GM18499 (cell line): ENCODE data around the gene KDM1A.

ENCODE experiments used
- ATAC-seq: cut with Tn5 transposase; IDR thresholded peaks from one replicate; pipeline ENCODE4 v1.9.1; 2021; ENCODE audit warnings: moderate number of reproducible peaks; ENCODE audit not compliant: insufficient read depth, unreplicated experiment

KDM1A gene

DNA sequence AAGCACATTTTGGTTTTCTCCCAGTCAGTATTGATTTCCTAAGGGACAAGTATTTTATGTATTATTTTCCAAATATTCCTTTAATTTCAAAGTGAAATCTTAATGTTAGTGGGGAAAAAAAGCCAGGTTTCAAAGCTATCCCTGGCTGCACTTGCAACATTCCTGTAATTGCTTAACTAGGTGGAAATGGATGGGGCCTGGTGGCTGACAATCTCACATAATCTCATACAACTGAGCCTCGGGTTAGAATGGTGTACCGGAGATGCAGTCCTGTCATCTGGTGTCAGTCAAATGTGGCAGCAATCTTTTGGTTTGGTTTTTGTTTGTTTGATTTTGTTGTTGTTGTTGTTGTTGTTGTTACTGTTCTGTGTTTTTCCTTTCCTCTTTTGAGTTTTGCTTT, 46.1 kb downstream of the KDM1A start:
- ATAC-seq = no peak

DNA sequence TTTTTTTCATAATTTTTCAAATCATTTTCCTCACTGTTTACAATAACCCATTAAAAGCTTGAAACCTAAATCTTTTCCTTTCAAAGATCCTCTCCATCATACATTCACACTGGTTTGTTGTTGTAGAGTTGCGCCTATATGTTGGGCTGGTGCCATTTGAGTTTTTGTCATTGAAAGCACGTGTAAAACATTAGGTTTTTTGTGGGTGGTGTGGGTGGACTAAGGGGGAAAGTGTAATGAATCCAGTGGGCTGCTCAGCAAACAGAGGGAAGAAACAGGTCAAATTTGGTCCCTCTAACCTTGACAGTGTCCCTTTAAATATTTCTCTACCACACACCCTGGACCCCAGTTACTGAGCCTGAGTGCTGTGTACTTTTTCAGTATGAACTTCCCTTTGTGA, 46.8 kb downstream of the KDM1A start:
- no peak for ATAC-seq

DNA sequence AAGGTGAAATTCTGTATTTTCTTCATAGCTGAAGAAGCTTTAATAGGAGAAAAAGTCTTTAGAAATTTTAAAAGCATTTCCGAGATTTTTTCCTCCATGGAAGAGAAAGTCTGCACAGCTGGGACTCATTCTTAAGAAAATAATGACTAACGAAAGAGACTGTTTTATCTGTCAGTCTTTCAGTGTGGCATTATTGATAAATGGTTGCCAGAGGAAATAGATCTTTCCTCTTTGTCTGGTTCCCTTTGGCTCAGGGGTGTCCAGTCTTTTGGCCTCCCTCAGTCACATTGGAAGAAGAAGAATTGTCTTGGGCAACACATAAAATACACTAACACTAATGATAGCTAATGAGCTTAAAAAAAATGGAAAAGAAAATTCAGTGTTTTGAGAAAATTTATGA, 49.9 kb downstream of the KDM1A start:
- no peak for ATAC-seq

DNA sequence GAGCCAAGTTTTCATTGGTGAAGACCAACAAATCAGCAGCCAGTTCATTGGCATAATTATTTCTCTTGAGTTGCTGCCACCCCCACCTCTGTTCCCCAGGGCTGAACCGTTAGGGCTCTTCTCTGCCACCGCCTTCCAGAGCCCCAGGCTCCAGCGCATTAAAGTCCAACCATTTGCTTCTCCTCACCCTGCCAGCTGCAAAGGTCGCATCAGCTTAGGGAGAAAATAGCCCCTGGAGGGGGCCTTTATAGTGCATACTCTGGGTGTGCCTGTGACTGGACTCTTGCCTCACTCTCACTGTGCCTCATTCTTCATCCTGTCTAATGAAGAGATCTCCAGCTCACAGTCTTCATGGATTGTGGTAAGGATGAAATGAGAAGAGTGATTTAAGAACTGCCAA, 50.4 kb downstream of the KDM1A start:
- no peak for ATAC-seq

DNA sequence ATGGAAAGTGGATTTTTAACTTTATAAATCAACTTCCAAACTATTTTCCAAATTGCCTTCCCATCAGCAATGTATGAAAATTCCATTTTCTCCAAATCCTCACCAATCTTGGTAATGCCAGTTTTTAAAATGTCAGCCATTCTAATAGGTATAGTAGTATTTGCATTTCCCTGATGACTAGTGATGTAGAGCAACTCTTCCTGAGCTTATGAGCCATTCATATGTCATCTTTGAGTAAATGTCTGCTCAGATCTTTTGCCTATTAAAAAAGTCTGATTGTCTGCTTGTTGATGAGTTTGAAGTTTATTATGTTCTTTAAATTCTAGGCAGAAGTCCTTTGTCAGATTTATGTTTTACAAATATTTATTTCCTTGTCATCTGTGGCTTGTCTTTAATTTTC, 54.7 kb downstream of the KDM1A start:
- no peak for ATAC-seq

DNA sequence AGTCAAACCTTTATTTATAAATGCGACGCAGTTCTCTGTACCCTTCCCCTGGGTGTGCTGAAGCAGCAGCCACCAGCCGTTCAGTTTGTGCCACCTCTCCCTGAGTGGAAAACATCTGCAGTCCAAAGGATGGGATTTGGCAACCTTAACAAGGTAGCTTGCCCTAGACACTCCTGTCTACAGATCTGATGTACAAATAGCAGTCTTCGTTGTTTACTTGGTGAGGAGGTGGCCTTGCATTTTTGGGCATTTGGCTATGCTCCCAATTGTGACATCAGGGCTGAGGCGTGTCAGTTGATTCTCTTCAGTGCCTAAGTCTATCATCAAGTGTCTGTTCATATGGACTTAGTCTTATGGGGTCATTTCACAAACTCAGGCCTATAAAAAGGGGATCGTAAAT, 59.8 kb downstream of the KDM1A start:
- ATAC-seq = no peak

DNA sequence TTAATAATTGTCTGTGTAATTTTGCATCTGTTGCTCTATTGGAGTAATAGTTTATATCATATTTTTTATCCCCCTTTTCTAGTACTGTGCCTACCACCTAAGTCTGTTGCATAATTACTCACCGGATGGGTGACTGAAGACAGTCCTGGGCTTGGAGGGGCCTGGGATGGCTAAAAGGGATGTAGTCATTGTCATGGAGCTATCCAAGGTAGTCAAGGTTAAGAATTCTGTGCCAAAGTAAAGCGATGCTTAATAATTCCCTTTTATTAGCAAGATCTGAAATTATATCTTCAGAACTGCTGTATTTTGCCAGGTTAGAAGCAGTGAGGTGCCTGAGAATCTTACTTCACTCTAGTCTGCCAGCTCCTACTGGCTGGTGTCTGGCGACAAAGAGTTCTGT, 61.6 kb downstream of the KDM1A start:
- ATAC-seq = no peak

DNA sequence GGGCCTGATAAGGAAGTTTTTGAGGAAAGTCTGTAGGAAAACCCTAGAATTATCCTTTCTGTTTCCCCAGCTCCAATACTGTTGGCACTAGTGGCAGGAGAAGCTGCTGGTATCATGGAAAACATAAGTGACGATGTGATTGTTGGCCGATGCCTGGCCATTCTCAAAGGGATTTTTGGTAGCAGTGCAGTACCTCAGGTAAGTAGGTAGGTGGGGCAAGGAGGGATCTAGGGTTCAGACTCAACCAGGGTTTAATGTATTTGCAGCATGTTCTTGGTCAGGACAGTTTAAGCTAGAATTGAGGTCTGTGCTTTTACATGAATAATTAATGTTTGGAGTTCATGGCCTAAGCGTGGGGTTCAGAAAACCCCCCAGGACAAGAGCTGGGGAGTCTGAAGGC, 62.1 kb downstream of the KDM1A start:
- no peak for ATAC-seq

DNA sequence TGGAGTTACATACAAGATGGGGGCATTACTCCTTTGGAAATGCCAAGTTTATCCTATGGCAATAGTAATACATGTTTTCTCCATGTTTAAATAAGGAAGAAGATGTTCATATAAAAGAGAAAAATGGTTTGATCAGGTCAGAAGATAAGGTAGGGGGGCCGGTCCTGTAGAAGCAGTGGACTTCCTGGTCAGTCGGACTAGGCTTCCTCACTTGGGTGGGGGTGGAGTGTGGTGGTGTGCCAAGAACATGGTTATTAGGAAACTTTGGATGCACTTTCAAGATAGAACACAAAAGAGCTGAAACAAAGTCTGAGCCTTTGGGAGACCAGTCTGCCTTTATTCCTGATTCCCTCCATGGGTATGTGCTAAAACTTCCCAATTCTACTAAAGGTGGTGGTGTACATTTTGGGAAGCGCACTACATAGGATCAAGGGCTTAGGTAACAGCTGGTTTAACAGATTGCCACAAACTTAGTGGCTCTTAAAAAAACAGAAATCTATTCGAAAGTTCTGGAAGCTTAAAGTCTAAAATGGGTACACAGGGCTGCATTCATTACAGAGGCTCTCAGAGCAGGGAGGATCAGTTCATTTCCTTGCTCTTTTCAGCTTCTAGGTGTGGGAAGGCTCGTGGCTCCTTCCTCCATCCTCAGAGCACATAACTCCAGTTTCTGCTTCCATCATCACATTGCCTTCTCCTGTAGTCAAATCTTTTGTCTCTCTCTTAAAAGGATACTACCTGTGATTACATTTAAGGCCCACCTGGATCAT, 64.6 kb downstream of the KDM1A start:
- no peak for ATAC-seq

DNA sequence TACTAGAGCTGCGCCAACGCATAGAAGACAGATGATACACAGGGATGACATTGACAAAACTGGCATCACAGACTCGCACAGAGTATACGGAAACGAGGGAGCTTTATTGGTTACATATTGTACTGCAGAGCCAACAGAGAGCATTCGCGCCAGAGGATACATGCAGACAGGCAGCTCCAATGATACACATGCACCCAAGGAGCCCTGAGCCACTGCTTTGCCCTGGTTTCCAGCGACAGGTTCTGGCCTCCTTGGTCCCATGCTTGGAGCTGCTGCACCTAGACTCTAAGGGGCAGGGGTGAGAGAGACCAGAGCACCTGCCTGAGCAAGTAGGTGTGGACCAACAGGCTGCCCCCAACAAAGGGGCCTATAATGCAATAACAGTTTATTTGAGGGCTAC, 65.6 kb downstream of the KDM1A start:
- no peak for ATAC-seq

DNA sequence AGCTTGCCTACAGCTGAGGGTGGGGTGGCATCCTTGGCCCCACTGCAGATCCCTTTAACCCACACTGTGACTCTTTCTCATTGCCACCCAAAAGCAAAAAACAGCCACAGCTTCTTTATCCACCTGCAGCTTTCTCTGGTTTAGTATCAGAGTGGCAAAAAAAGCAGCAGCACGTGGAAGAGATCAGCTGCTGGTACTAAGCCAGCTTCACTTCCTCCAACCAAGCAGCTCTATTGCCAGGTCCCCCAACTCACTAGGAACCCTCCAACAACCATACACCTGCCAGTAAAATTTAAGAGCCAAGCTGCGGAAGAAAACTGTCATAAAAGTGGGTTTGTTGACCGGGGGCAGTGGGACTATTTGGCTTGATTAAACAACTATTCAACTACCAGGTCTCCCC, 66.4 kb downstream of the KDM1A start:
- ATAC-seq = no peak

DNA sequence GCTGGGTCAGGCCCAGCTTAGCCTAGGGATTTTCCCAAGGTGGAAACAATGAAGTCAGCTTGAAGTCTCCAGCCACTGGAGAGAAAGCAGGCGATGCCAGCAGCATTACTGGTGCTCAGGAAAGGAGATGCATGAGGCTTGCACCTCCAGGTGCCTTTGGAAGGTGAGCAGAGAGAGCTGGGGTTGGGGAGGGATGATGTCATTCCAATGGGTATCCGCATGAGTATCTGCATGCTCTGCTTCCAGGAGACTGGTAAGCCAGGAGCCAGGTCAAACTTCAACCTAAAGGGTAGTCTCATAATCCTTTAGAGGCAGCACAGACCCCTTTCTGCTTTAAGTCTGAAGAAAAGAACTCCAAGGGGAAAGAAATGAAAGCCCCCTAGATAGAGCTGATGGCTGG, 68.8 kb downstream of the KDM1A start:
- ATAC-seq = no peak

DNA sequence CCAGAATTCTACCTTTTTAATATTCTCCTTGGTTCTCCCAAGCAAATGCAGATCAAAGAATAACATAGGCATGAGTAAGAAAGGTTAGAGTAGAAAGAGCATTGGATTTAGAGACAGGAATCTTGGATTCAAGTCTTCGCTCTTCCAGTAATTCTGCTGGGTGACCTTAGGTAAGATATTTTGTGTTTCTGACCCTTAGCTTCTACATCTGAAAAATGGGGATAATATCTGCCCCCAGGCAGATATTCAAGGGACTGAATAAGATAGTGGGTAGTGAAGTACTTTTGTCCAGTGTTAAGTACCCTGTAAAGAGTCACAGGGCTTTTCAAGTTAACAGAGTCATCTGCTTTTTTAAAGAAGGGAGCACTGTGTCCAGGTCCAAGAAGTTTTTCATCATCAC, 70.8 kb downstream of the KDM1A start:
- ATAC-seq = no peak

DNA sequence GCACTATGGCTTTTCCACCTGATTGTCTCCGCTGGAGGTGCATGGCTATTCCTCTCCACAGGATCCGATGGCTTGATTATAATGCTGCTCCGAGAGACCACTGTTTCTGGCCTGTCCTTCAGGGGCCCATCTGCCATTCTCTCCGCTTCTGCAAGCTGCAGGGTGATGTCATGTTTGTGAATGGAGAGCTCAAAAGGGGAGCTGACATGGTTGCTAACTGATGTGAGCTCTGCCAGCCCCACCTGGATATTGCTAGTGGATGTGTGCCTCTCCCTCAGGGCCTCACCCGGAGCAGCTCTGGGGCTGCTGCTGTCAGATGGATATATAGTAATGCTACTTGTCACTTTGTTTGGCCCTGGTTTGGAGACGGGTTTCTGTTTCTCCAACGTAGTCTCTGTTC, 72.3 kb downstream of the KDM1A start:
- no peak for ATAC-seq

DNA sequence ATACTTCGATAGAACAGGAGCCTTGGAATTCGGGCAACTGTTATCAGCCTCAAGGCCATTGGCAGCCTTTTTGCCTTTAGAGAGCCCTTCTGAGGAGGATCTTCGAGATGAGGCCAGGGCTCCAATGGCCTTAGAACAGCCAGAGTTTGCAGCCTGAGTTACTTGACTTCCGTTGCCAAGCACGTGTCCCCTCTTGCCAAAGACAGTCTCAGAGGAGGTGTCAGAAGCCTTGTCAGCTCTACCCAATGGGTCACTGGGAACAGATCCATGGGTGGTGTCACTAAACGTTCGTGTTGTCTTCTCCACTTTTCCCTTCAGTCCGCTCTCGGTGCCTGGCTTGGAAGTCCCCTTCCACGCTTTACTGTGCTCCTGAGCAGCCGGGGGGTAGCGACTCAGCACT, 73.2 kb downstream of the KDM1A start:
- no peak for ATAC-seq

DNA sequence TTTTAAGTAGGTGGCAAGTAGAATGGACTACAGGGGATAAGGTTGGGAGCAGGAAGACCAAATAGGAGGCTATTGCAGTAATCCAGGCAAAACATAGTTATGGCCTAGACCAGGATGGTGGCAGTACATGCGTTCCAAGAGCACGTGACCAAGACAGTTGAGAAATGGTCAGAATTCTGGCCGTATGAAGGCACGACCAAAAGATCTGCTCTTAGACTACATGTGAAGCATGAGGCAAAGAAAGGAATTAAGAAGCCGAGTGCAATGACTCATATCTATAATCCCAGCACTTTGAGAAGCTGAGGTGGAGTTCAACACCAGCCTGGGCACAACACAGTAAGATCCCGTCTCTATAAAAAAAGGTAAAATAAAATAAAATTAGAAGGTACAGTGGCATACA, 78.0 kb downstream of the KDM1A start:
- no peak for ATAC-seq

DNA sequence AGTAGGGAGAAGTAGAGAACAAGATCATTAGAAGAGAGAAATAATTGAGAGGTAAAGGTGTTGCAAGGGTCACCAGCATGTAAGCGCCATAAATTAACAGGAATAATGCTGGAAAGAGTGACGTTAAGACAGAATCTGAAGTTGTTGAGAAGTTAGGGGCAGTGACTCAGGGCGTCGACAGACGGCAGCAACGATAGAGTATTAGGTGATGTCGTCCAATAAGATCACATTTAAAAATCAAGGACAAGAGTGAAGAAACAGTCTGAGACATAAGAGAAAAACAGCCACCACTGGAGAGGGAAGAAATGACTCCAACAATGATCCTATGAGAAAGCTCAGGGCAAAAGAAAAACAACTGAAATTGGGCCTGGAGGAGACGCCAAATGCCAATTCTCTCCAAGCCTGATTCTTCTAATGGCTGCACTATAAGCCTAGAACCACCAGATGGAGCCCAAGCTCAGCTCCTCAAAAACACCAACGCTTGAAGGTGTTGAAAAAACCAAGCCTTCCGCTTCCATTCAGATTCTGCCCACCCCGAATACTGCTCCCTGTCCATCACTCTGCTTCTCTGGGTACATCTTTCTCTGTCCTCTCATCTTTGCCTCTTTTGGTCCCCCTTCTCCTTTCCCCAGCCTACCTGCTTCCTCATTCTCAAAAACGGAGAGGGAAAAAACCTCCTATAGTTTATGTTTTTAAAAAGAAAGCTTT, 79.3 kb downstream of the KDM1A start:
- ATAC-seq = no peak

DNA sequence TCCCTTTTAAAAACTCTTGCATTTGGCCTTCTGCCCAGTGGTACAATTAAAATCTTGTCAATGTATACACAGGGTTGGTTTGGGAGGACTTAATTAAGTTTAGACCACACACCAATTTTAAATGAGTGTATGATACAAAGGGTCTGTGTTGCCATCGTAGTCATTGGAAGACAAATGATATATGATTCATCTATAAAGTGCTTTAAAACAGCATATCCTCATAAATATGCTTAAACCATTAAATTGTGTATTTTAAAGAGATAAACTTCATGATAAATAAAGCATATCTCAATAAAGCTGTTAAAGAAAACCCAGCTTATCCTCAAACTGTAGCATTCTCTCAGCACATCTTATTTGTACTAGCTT, 79.9 kb downstream of the KDM1A start:
- no peak for ATAC-seq

DNA sequence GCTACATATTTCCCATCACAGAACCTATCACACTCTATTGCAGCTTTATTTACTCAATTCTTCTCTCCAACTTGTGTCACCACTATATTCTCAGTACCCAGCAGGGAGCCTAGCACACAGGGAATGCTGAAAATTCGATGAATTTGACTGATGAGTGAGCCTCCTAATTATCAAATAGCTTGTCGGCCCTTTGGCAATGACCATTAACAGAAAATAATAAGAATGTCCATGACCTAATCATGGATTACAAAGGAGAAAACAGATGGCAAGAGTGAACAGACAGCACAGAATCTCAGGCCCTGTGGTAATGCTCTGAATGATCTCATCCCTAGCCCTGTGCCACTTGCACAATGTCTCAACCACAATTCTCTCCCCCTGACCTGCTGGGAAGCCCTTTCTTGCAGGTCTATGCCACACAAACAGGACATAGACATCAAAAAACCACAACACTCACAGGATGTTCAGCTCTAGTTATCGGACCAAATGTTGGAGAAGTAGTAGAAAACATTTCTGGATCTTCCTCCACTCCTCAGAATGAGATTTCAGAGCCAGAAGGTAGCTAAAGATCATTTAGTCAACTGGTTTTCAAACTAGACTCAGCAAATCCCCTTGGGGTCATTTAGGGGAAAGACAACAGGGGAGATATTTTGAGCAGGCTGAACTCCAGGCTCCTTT, 80.9 kb downstream of the KDM1A start:
- no peak for ATAC-seq

DNA sequence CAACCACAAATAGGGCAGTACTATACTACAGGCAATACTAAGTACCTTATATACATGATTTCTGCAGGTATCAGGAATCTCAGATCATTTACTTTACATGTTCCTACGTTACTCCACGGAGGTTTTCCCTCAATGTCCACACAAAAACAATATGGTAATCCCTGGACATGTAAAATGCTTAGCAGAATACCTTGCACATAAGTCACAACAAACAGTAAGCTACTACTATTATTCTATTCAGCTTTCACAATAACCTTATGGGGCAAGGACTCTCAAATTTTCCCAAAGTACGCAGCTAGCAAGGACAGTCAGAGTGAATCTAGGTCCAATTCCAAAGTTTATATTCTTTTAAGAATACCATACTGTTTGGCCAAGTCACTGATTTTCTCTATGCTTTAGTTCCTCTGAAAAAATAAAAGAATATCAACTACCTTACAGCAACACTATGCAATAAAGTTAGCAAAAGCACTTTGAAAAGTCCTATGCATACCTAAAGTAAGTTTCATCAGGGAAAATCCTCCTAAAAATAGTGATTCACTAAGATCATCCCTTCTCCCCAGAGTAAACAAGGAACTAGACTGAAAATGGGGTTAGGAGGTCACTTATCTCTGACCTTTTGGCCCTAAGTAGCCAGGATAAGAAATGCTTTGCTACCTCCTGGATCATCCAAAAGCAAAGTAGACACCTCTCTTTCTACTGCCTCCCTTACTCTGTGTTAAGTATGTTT, 82.0 kb downstream of the KDM1A start:
- ATAC-seq = no peak

DNA sequence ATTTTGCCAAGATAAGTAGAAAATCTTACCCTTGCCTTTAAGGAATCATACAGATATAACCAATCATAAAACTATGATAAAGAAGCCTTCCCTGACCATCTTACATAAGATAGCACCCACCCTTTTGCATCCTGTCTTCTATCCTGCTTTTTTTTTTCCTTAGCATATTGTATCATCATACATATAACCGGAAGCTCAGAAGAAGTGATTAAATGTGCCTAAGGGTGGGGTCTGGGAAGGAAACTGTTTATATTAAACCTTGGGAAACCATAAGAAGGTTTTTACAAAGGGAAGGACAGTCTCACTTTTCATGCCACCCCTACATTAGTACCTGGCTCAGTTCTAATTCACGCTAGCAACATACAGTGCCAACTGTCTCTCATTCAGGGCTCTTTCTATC, 82.6 kb downstream of the KDM1A start:
- ATAC-seq = no peak
